ENCODE results near the gene URM1.

DNA sequence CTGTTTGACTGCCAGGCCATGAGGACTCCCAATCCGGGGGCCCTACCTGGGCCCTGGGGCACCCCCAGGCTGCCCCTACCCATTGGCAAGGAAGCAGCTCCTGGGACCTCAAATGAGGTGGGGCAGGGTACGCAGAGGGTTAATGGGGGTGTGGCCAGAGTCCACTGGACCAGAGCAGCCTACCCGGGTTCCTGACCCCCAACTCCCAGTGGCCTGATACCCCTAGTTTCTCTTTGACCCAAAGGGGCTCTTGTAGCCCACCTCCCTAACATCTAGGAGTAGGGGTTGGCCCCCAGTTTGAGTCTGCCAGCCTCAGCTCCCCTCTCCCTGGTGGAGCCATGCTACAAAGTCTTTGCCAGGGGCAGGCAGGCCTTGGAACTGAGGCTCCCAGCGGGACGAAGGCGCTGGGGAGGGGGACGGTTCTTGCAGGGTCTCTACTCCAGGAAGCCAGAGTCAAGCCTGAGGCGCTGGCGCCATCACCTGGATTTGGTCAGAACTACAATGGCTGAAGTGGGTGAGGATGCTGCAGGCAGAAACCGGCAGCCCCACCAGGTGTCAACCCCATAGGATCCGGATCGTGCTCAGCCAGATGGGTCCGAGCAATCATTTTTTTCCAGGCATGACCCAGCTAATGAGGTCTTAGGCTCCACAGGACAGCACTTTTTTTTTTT, 41.1 kb downstream of the URM1 start:
- no peak for TF ChIP-seq POLR2AphosphoS5 (IDR thresholded peaks at IDR 0.05; ENCODE audit: borderline replicate concordance, low read depth, low read length)
- no peak for TF ChIP-seq EZH2 (IDR thresholded peaks at IDR 0.05)

All from SK-N-MC (cell line).